ENCODE measurements around the gene CYP4F12.
"Not testable (repeated sequence)": the region's sequence is repeated elsewhere in the genome, so short reads cannot be mapped to it uniquely, and the experiment has no call there.

The CYP4F12 gene

DNA sequence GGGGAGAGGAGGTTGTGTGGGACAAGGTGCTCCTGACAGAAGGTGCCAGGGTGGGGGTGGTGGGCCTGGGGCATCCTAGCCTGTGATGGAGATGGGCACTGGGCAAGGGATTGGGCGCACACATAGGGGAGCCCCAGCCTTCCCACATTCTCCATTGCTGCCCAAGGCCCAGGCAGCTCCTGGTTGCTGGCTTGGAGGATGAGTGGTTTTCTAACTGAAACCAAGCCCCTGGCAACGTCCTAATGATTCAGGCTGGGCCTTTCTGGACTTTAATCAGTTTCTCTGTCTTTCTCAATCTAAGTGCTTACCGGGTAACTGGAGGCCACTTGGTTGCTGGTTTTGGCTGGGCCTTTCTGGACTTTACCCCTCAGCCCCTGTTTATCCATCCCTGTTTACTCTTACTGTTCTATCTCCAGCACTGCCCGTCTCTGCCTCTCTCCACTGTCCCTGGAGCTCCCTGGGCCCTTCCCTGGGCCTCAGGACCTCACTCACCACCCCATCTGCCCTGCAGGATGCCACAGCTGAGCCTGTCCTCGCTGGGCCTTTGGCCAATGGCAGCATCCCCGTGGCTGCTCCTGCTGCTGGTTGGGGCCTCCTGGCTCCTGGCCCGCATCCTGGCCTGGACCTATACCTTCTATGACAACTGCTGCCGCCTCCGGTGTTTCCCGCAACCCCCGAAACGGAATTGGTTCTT, 31.8 kb upstream of the CYP4F12 start:
- Histone ChIP-seq H3K27ac (ENCODE audit: low read depth, low read length) (no peak overlapping the region), H3K9ac (ENCODE audit: low read length) (no peak overlapping the region), H3K27me3 (ENCODE audit: control insufficient read depth, insufficient read depth, low read length) (no peaks in the 10 kb centered on the region), H3K36me3 (ENCODE audit: control insufficient read depth, insufficient read depth, low read length) (no peaks in the 10 kb centered on the region), H3K4me1 (ENCODE audit: control insufficient read depth, insufficient read depth, low read length) (no peaks in the 10 kb centered on the region), H3K4me3 (ENCODE audit: low read length) (no peak overlapping the region)

DNA sequence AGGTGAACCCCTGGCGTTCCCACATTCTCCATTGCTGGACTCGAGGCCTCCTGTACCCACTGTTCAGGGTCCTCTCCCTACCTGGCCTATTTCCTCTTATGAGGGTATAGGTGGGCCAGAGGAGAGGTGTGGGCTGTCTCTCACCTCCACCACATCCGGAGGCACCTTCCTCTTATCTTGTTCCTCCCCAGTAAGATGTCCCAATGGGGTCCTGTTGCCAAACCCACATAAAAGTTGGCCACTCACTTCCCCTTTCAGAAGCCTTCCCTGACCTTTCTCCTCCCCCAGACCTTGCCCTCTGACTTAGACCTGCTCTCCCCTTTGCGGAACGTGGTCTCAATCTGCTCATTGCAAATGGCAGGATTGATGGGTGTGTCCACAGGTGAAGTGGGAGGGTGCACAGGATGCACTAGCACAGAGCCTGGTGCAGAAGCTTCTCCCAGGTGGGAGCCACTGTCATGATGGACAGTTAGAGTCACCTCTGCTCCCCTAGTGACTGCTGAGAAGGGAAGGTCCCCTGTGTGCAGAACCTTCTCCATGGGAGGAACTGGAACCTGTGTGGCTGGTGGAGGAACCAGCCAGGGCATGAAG, 30.9 kb upstream of the CYP4F12 start:
- Histone ChIP-seq H3K4me1 (ENCODE audit: control insufficient read depth, insufficient read depth, low read length) (no peaks in the 10 kb centered on the region), H3K27me3 (ENCODE audit: control insufficient read depth, insufficient read depth, low read length) (no peaks in the 10 kb centered on the region), H3K36me3 (ENCODE audit: control insufficient read depth, insufficient read depth, low read length) (no peaks in the 10 kb centered on the region), H3K4me3 (ENCODE audit: low read length) (no peak overlapping the region), H3K9ac (ENCODE audit: low read length) (no peak overlapping the region), H3K27ac (ENCODE audit: low read depth, low read length) (no peak overlapping the region)

DNA sequence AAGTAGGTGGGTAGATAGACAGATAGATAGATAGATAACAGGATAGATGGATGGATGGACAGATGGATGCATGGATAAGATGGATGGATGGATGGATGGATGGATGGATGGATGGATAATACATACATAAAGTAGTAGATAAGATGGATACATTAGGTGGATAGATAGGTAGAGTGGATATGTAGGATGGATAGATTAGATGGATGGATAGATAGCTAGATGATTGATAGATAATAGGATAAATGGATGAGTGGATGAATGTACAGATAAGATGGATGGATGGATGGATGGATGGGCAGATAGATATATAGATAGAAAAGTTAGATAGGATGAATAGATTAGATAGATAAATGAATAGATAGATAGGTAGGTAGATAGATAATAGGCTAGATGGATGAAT, 30.1 kb upstream of the CYP4F12 start:
- Histone ChIP-seq H3K4me3 (ENCODE audit: low read length) (no peak overlapping the region), H3K4me1 (ENCODE audit: control insufficient read depth, insufficient read depth, low read length) (no peaks in the 10 kb centered on the region), H3K27me3 (ENCODE audit: control insufficient read depth, insufficient read depth, low read length) (no peaks in the 10 kb centered on the region), H3K36me3 (ENCODE audit: control insufficient read depth, insufficient read depth, low read length) (no peaks in the 10 kb centered on the region), H3K27ac (ENCODE audit: low read depth, low read length) (no peak overlapping the region), H3K9ac (ENCODE audit: low read length) (no peak overlapping the region)

DNA sequence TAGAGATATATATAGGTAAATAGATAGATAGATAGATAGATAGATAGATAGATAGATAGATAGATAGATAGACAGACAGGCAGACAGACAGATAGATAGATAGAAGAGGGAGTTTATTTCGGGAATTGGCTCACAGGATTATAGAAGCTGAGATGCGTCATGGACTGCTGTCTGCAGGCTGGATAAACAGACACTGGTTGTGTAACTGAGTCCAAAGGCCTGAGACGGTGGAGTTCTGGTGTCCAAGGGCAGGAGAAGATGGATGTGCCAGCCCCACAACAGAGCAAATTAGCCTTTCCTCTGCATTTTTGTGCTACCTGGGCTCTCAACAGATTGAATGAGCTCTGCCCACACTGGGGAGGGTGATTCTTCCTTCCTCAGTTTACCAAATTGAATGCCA, 29.5 kb upstream of the CYP4F12 start:
- Histone ChIP-seq H3K27me3 (ENCODE audit: control insufficient read depth, insufficient read depth, low read length) (no peaks in the 10 kb centered on the region), H3K4me1 (ENCODE audit: control insufficient read depth, insufficient read depth, low read length) (no peaks in the 10 kb centered on the region), H3K4me3 (ENCODE audit: low read length) (no peak overlapping the region), H3K9ac (ENCODE audit: low read length) (no peak overlapping the region), H3K27ac (ENCODE audit: low read depth, low read length) (no peak overlapping the region), H3K36me3 (ENCODE audit: control insufficient read depth, insufficient read depth, low read length) (no peaks in the 10 kb centered on the region)

DNA sequence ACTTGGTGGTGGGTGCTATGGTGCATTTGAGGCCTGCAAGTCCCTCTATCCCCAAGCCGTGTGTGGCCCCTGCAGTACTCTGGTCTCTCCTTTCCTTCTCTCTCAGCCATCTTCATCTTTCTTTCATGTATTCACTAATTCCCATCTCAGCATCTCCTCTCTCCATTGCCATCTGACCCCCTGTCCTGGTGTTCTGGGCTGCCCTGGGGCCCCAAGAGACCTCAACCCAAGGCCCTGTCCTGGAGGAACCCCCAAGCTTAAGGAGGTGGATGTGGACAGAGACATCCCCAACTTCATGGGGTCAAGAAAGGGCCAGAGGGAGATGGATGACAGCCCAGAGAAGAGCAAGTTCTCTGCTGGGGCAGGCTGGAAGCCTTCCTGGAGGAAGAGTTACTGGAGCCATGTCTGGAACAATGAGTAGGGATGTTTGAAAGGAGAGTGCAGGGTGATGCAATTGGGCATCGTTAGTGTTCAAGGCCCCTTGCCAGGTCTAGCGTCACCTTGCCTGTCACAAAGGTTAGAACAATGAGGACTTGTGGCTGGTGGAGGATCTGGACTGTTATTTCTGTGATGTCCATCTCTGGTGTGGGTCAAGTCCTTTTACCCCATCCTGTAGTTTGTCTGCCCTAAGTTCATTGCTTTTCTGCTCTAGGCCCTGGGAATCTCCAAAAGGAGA, 28.7 kb upstream of the CYP4F12 start:
- no peaks in the 10 kb centered on the region for H3K4me1 ChIP-seq (ENCODE audit: control insufficient read depth, insufficient read depth, low read length)
- no peak overlapping the region for H3K4me3 ChIP-seq (ENCODE audit: low read length)
- H3K9ac ChIP-seq (ENCODE audit: low read length) = no peak overlapping the region
- no peak overlapping the region for H3K27ac ChIP-seq (ENCODE audit: low read depth, low read length)
- H3K36me3 ChIP-seq (ENCODE audit: control insufficient read depth, insufficient read depth, low read length) = no peaks in the 10 kb centered on the region
- no peaks in the 10 kb centered on the region for H3K27me3 ChIP-seq (ENCODE audit: control insufficient read depth, insufficient read depth, low read length)

DNA sequence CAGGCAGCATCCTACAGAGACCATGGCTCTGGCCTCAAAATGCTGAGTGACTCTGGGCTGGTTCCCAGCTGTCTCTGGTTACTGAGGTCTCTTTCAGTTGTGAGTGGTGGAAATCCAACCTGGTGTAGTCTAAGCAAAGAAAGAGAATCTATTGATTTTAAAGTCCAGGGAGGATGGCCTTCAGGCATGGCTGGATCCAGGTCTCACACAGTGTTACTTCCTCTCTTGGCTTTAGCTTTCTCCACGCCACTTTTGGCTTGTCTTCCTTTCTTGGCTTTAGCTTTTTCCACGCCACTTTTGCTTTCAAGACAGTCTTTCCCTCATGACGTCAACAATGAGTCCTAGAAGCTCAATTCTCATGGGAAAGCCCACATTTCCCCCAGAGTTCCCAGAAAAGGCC, 28.1 kb upstream of the CYP4F12 start:
- Histone ChIP-seq H3K36me3 (ENCODE audit: control insufficient read depth, insufficient read depth, low read length) (no peaks in the 10 kb centered on the region), H3K4me1 (ENCODE audit: control insufficient read depth, insufficient read depth, low read length) (no peaks in the 10 kb centered on the region), H3K4me3 (ENCODE audit: low read length) (no peak overlapping the region), H3K27ac (ENCODE audit: low read depth, low read length) (no peak overlapping the region), H3K27me3 (ENCODE audit: control insufficient read depth, insufficient read depth, low read length) (no peaks in the 10 kb centered on the region), H3K9ac (ENCODE audit: low read length) (no peak overlapping the region)

DNA sequence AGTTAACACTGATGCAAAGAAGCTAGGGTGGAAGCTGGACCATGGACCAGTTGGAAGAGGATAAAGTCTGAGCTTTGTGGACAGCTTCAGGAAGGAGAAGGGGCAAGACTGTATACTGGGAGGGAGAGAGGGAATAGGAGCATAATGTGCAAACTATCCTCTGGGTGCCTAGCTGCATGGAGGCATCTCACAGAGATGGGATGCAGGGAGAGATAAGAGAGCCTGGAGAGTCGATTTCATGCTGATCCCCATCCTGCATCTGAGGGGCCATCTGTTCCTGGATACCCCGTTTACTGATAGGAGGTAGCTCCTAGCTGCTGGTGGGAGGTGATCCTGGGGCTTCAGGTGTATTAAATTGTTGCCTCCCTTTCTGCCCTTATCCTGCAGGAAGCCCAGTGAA, 23.4 kb upstream of the CYP4F12 start:
- H3K4me1 ChIP-seq (ENCODE audit: control insufficient read depth, insufficient read depth, low read length) = no peaks in the 10 kb centered on the region
- H3K27ac ChIP-seq (ENCODE audit: low read depth, low read length) = no peak overlapping the region
- no peaks in the 10 kb centered on the region for H3K36me3 ChIP-seq (ENCODE audit: control insufficient read depth, insufficient read depth, low read length)
- H3K4me3 ChIP-seq (ENCODE audit: low read length) = no peak overlapping the region
- H3K9ac ChIP-seq (ENCODE audit: low read length) = no peak overlapping the region
- no peaks in the 10 kb centered on the region for H3K27me3 ChIP-seq (ENCODE audit: control insufficient read depth, insufficient read depth, low read length)

DNA sequence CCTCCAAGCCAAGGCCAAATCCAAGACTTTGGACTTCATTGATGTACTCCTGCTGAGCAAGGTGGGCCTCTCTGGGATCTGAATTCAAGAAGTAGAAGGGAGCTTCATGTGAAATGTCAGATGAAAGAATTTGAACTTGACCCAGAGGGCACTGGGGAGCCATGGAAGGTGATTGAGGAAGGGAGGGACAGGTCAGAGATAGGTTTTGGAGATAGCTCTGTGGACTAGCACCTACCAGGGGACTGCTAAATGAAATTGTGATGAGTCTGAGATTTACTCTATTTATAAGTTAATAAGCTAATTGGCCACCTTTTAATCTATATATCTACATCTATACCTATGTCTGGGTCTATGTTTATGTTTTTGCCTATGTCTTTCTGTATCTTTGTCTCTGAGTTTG, 22.8 kb upstream of the CYP4F12 start:
- H3K27me3 ChIP-seq (ENCODE audit: control insufficient read depth, insufficient read depth, low read length); H3K4me3 ChIP-seq (ENCODE audit: low read length); H3K4me1 ChIP-seq (ENCODE audit: control insufficient read depth, insufficient read depth, low read length); H3K36me3 ChIP-seq (ENCODE audit: control insufficient read depth, insufficient read depth, low read length); H3K27ac ChIP-seq (ENCODE audit: low read depth, low read length); H3K9ac ChIP-seq (ENCODE audit: low read length): not testable (repeated sequence)

DNA sequence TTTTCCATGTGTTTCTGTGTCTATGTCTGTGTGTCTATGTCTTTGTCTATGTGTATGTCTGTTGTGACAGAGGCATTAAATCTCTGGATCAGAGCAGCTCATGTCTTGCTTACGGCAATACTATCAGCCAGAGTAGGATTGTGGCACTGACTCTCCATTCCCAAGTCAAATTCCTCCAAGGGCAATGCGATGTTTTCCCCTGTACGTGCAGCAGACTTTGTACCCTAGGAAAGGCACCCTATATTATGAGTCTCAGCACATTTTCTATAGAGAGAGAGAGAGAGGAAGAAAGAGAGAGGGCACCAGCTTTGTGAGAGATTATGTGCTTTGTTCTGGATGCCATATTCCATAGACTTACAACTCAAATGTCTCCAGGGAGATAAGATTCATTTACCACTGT, 21.1 kb upstream of the CYP4F12 start:
- H3K9ac ChIP-seq (ENCODE audit: low read length) = no peak overlapping the region
- H3K4me1 ChIP-seq (ENCODE audit: control insufficient read depth, insufficient read depth, low read length) = no peaks in the 10 kb centered on the region
- H3K4me3 ChIP-seq (ENCODE audit: low read length) = no peak overlapping the region
- peaks cover 2% of the 10 kb centered on the region for H3K27me3 ChIP-seq (ENCODE audit: control insufficient read depth, insufficient read depth, low read length)
- H3K27ac ChIP-seq (ENCODE audit: low read depth, low read length) = no peak overlapping the region
- no peaks in the 10 kb centered on the region for H3K36me3 ChIP-seq (ENCODE audit: control insufficient read depth, insufficient read depth, low read length)

DNA sequence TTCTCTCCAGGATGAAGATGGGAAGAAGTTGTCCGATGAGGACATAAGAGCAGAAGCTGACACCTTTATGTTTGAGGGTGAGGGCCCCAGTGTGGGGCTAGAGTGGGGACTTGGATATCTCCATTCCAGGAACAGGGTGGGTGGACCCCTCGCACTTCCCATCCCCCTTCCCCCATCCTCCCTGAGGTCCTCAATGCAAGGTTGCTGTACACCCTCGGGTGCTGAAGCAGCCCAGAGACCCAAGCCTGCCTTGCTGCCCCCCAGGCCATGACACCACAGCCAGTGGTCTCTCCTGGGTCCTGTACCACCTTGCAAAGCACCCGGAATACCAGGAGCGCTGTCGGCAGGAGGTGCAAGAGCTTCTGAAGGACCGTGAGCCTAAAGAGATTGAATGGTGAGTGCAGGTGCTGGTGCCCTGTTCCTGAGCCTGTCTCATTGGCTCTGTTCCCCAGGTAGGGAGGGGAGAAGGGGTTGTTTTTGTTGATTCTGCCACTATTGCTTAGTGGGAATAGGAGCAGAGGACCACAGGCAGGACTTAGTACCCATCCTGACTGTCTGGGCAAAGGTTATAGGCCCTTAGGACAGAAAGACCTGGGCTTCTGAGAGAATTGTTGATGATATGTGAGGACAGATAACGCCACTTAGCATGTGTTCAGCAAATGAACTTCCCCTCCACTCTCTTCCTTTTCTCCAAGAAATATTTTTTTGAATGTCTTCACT, 20.2 kb upstream of the CYP4F12 start:
- H3K27me3 ChIP-seq (ENCODE audit: control insufficient read depth, insufficient read depth, low read length) = peaks cover 2% of the 10 kb centered on the region
- H3K4me3 ChIP-seq (ENCODE audit: low read length) = no peak overlapping the region
- no peaks in the 10 kb centered on the region for H3K36me3 ChIP-seq (ENCODE audit: control insufficient read depth, insufficient read depth, low read length)
- no peaks in the 10 kb centered on the region for H3K4me1 ChIP-seq (ENCODE audit: control insufficient read depth, insufficient read depth, low read length)
- H3K9ac ChIP-seq (ENCODE audit: low read length) = no peak overlapping the region
- no peak overlapping the region for H3K27ac ChIP-seq (ENCODE audit: low read depth, low read length)

DNA sequence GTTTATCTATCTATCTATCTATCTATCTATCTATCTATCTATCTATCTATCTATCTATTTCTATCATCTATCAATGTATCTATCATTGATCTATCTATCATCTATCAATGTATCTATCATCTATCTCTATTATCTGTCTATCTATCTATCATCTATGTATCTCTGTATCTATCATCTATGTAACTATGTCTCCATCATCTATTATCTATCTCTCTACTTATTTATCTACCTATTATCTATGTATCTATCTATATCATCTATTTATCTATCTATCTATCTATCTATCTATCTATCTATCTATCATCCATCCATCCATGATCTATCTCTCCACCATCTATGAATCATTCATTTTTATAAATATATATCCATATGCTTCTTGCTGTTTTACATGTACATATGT, 16.4 kb upstream of the CYP4F12 start:
- no peak overlapping the region for H3K9ac ChIP-seq (ENCODE audit: low read length)
- H3K4me1 ChIP-seq (ENCODE audit: control insufficient read depth, insufficient read depth, low read length) = no peaks in the 10 kb centered on the region
- H3K4me3 ChIP-seq (ENCODE audit: low read length) = no peak overlapping the region
- H3K36me3 ChIP-seq (ENCODE audit: control insufficient read depth, insufficient read depth, low read length) = no peaks in the 10 kb centered on the region
- H3K27me3 ChIP-seq (ENCODE audit: control insufficient read depth, insufficient read depth, low read length) = peaks cover 2% of the 10 kb centered on the region
- H3K27ac ChIP-seq (ENCODE audit: low read depth, low read length) = no peak overlapping the region

DNA sequence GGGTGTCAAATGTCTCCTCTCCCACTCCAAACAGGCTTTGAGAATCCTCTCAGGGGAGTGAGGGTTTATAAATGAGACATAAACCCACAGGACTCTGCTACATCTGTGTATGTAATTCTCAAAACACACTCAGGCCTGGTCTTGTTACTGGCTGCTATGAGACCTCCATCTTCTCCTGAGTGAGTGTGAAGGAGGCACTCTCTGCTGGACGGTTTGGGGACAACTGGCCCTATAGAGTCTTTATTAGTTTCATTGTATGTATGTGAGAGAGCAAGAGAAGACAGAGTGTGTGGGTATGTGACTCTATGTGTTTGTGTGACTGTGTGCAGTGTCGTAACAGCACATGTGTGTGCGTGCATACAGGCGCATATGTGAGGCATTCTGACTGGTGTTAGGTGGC, 9.6 kb upstream of the CYP4F12 start:
- Histone ChIP-seq H3K27ac (ENCODE audit: low read depth, low read length) (no peak overlapping the region), H3K4me1 (ENCODE audit: control insufficient read depth, insufficient read depth, low read length) (no peaks in the 10 kb centered on the region), H3K9ac (ENCODE audit: low read length) (no peak overlapping the region), H3K36me3 (ENCODE audit: control insufficient read depth, insufficient read depth, low read length) (no peaks in the 10 kb centered on the region), H3K27me3 (ENCODE audit: control insufficient read depth, insufficient read depth, low read length) (no peaks in the 10 kb centered on the region), H3K4me3 (ENCODE audit: low read length) (no peak overlapping the region)

All from rectal smooth muscle tissue (tissue), 1 donor.